ENCODE results near the gene MYD88.

- TF ChIP-seq EGR1 (IDR thresholded peaks at IDR 0.05; ENCODE audit: low read depth in 2 of 2) (no peak), RAD21 (IDR thresholded peaks at IDR 0.05) (no peak)
Measured at GRCh38 chr3:38114052-38114874, 24.2 kb upstream of the MYD88 start.

Data from liver (tissue), 2 donors.